Hematopoietic multipotent progenitor cell treated with erythropoietin and hydrocortisone succinate and interleukin-3 and kit ligand, for 17 days (in vitro differentiated cells): ENCODE data around the gene VMAC.

ENCODE experiments used
- DNase-seq: peaks from one replicate; pipeline ENCODE4 v3.0.0-alpha.2; 2015; ENCODE audit warnings: low spot score

Gene VMAC

DNA sequence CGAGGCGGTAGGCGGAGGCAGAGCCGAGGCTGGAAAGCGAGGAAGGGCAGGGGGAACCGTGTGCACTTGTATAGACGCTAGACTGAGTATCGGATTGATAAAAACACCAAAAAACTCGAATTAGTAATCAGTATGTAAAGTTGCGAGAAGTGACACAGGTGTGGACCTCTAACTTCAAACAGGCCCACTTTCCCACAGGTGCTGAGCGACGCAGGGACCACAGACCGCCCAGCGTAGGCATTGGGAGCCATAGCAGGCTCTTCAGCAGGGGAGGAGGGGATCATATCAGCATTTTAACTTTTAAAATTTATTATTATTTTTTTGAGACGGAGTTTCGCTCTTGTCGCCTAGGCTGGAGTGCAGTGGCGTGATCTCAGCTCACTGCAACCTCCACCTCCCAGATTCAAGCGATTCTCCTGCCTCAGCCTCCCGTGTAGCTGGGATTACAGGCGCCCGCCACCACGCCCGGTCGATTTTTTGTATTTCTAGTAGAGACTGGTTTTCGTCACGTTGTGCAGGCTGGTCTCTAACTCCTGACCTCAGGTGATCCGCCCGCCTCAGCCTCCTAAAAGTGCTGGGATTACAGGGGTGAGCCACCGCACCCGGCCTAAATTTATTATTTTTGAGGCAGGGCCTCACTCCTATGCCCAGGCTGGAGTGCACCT, 574 bp downstream of the VMAC start:
- no peak for DNase-seq

DNA sequence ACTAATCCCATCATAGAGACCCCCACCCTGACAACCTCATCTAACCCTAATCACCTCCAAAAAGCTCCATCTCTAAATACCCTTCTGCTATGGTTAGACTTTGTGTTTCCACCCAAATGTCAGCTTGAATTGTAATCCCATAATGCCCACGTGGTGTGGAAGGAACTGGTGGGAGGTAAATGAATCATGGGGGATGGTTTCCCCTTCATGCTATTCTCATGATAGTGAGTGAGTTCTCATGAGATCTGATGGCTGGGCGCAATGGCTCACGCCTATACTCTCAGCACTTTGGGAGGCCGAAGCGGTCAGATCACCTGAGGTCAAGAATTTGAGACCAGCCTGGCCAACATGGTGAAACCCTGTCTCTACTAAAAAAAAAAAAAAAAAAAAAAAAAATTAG, 2.6 kb downstream of the VMAC start:
- no peak for DNase-seq

GRCh38 chr19:5908773-5909442, 4.2 kb downstream of the VMAC start:
- no peak for DNase-seq

DNA sequence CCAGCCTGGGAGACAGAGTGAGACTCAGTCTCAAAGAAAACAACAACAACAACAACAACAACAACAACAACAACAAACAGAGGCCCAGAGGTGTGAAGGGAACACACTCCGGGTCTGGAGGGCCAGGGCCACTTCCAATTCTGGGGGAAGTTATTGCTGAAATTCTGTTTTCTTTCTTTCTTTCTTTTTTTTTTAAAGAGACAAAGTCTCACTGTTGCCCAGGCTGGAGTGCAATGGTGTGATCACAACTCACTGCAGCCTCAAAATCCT, 5.9 kb downstream of the VMAC start:
- no peak for DNase-seq

GRCh38 chr19:5911366-5911765, 6.7 kb downstream of the VMAC start:
- no peak for DNase-seq

DNA sequence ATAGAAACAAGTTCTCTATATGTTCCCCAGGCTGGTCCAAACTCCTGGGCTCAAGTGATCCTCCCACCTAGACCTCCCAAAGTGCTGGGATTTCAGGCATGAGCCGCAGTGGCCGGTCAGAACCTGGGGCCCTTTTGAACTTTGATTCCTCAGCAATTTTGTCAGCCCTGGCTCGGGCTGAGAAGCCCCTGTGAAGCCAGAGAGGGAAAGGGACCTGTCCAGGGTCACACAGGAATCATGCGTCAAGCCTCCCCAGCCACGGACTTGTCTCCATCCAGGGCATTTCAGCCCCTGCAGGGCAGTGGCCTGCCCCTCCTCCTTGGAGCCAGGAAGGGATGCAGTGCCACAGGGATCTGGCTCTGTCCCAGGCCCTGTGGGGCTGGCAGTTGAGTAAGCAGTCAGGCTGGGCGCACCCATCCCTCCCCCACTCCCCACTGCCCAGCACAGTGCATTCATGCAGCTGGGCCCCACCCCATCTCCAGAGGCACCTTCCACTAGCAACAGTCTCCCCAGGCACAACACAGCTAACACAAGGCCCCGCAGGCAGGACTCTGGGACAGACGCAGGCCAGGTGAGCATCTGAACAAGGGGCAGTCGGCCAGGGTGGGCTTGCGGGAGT, 9.2 kb downstream of the VMAC start, which contains the start of gene CAPS:
TSS of gene CAPS (plus strand) at position 516 of the 619 bp plus-strand sequence. CDS start 153 bp downstream, outside the sequence.
- no peak for DNase-seq

DNA sequence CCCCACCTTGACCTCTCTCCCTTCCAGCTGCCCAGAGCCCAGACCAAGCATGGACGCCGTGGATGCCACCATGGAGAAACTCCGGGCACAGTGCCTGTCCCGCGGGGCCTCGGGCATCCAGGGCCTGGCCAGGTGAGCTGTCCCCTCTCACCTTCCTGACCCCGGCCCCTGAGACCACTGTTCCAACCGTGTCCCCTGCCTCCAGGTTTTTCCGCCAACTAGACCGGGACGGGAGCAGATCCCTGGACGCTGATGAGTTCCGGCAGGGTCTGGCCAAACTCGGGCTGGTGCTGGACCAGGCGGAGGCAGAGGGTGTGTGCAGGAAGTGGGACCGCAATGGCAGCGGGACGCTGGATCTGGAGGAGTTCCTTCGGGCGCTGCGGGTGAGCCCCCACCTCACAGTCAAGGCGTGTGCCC, 9.7 kb downstream of the VMAC start:
- no peak for DNase-seq

- no peak for DNase-seq
Measured at GRCh38 chr19:5914946-5915781, 10.5 kb downstream of the VMAC start.

DNA sequence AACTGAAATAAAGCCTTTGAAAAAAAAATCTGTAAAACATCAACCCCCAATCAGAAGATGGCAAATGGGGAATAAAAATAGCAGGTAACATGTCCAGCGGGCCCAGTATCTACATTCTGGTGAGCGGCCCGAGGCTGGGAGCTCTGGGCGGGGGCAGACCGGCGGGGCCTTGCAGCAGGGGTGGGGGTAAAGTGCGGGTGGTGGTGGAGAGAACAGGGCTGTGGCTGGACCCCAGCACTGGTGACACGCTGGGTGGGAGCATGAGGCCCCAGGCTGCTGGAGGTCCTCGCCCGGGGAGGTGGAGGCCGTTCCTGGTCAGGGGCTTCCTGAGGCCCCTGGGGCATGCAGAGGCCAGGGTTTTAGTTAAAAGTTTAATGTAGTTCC, 11.1 kb downstream of the VMAC start:
- no peak for DNase-seq

DNA sequence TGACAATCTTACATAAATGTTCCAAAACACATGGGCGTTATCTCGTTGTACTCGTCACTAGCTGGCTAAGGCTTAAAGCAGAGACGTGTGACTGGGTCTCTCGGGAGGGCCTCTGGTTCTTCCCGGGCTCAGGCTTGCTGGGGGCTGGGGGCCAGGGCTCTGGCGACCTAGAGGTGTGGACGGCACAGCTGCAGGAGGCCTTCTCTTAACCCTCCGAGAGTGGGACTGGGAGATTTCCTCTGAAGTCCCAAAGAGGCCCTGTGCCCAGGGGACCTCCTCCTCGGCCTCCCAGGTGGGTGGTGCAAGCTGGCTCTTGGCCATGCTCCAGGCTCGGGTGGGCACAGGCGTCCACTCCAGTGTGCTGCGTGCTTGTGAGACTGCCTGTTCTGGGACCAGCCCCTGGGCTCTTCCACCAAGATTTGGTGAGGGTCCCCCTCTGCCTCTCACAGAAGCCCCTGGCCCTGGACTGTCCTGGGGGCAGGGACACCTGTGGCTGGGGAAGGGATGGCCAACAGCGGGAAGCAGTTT, 11.6 kb downstream of the VMAC start:
- no peak for DNase-seq

DNA sequence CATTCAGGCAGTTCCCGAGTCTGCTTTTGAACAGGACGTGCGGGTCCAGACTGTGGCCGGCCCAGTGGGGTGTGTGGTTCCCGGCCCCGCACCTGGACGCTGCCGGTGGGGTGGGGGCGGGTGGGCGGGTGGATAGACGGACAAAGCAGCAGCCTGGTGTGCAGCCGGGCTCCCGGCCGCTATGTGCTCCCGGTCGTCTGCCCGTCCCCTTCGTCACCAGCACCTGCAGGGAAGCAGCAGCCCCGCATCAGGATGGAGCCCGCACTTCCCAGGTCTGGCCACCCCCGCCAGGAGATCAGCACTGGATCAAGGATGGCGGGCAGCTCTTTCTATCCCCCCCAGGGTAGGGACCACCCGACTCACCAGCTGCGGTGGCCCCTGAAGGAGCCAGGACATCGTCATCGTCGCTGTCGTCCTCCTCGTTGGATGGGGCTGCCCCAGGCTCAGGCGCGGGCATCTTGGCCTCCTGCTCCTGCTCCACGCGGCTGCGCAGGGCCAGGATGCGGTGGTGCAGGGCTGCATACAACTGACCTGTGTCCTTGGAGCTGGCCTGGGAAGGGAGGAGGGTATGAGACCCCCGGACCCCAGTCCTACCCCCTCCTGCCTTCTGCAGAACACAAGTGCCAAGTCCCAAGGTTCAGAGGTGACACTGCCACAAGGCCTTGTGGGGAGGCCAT, 12.9 kb downstream of the VMAC start:
- DNase-seq = no peak

DNA sequence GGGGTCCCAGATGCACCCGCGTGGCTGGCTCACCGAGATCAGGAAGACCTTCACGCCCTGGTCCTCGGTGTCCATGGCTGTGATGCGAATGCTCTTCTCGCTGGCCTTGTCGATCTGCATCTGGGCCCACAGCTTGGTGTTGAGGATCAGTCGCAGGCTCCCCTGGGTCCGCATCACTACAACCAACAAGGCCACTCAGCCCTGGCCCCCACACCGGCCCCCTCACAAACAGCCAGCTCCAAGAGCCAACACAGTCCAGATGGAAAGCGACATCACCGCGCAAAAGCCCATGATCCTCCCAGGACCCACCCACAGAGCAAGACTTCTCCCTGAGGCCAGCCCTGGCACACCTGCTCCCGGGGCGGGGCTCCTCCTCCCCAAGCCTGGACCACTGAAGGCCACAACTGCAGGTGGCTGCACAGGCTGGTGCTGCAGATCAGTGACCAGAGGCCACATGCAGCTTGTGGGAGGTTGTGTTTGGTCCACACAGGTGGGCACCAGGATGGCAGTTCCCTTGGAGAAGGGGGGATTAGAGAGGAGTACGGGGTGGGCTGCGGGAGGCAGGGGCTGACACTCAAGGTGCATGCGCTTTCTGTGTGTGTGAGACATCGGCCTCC, 13.9 kb downstream of the VMAC start:
- DNase-seq = no peak

GRCh38 chr19:5921516-5922160, 17.0 kb downstream of the VMAC start:
- no peak for DNase-seq

DNA sequence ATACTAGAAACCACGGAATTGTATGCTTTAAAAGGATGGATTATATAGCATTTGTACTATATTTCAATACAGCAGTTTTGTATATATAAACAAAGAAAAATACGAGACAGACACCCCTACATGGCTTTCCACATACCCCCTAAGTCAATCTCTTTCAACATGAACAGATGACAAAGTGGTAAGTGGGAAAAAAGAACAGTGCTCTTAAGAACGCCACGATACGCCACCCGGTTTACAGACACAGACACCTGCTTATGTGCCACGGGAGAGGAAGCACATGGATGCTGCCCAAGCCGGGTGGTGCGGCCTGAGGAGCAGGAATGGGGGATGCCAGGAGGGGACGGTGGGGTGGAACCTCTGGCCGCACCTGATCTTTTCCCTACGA, 17.5 kb downstream of the VMAC start:
- DNase-seq = no peak

- DNase-seq = no peak
Measured at GRCh38 chr19:5923356-5923755, 18.7 kb downstream of the VMAC start.

DNA sequence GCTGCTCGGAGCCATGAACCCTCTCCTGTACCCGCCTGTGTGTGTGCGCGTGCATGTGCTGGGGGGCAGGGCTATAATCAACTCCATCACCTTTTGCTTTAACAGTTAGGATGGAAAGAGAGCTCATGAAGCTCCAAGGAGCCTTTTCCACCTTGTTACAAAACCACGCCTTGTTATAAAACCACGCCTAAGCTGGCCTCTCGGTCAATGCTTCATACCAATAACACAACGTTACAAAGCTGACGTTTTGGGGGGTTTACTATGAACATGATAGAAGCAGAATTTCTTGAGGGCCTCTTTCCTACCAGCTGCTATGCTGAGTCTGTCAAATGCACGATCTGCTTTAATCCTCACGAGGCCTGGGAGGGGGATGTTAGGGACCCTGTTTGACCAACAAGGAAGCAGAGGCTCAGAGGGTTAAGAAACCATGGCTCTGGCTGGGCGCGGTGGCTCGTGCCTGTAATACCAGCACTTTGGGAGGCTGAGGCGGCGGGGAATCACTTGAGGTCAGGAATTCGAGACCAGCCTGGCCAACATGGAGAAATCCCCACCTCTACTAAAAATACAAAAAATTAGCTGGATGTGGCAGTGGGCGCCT, 21.3 kb downstream of the VMAC start:
- no peak for DNase-seq

GRCh38 chr19:5926641-5927440, 22.2 kb downstream of the VMAC start:
- DNase-seq = no peak

- DNase-seq = no peak
Measured at GRCh38 chr19:5927441-5927821, 22.8 kb downstream of the VMAC start.

DNA sequence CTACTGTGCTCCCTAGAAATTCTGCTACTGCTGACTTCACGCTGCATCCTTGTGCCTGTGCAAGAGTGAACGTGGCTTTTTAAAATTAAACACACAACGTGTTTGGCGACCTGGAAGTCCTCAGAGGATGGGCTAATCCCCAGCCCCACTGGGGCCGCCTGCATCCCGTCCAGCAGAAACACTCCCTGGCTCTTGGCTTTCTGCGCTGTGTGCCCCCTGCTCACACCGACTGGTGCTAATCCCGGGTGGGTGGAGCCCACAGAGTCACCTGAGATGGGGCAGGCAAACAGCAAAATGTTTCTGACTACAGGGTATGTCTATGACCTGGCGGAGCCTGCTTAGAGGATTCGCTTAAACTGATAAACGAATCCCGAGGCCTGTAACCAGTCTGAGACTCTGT, 24.5 kb downstream of the VMAC start:
- DNase-seq = no peak

DNA sequence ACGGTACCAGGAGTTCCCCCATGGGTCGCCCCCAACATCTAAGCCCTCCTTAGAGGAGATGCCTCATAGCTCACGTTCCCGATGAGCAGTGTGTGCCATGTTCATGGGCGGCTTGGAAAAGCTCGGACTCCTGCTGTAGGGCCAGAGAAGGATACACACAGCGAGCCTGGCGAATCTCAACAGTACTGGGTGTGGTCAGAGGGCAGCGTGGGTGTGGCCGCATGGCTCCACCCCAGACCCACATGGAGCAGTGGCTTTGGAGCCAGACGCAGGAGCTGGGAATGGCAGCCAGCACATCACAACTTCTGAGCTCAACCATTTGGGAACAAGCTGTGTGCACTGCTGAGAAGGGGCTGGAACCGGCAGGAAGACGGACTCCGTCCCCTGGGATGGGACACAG, 25.0 kb downstream of the VMAC start:
- no peak for DNase-seq
